ENCODE measurements around the gene ZNF277.

Gene ZNF277

GRCh38 chr7:112162142-112162766 is 44.2 kb upstream of the ZNF277 start:
- DNase-seq (ENCODE audit: low read depth): no peak
- no peak overlapping the region for H3K4me3 ChIP-seq (ENCODE audit: low read length)
- TF ChIP-seq CTCF (conservative IDR thresholded peaks at IDR 0.05; ENCODE audit: low read depth, low read length): no peak

- DNase-seq (ENCODE audit: low read depth): no peak
- TF ChIP-seq CTCF (conservative IDR thresholded peaks at IDR 0.05; ENCODE audit: low read depth, low read length): no peak
- no peak overlapping the region for H3K4me3 ChIP-seq (ENCODE audit: low read length)
Observed at GRCh38 chr7:112162784-112163506, 43.5 kb upstream of the ZNF277 start.

GRCh38 chr7:112167147-112167546 is 39.3 kb upstream of the ZNF277 start:
- TF ChIP-seq CTCF (conservative IDR thresholded peaks at IDR 0.05; ENCODE audit: low read depth, low read length): no peak

GRCh38 chr7:112168915-112169314 is 37.6 kb upstream of the ZNF277 start:
- TF ChIP-seq CTCF (conservative IDR thresholded peaks at IDR 0.05; ENCODE audit: low read depth, low read length): no peak

More at GRCh38 chr7:112167147-112167546, 39.3 kb upstream of the ZNF277 start:
- no peak overlapping the region for H3K4me3 ChIP-seq (ENCODE audit: low read length)
- no peak for DNase-seq (ENCODE audit: low read depth)

GRCh38 chr7:112171673-112172072 is 34.8 kb upstream of the ZNF277 start:
- no peak for TF ChIP-seq CTCF (conservative IDR thresholded peaks at IDR 0.05; ENCODE audit: low read depth, low read length)
- no peak overlapping the region for H3K4me3 ChIP-seq (ENCODE audit: low read length)
- no peak for DNase-seq (ENCODE audit: low read depth)

More at GRCh38 chr7:112168915-112169314, 37.6 kb upstream of the ZNF277 start:
- DNase-seq (ENCODE audit: low read depth): no peak
- H3K4me3 ChIP-seq (ENCODE audit: low read length): no peak overlapping the region

- TF ChIP-seq CTCF (conservative IDR thresholded peaks at IDR 0.05; ENCODE audit: low read depth, low read length): no peak
- no peak overlapping the region for H3K4me3 ChIP-seq (ENCODE audit: low read length)
- no peak for DNase-seq (ENCODE audit: low read depth)
Observed at GRCh38 chr7:112172870-112173567, 33.5 kb upstream of the ZNF277 start.
